ENCODE measurements around the gene CLCF1.

Gene CLCF1

DNA sequence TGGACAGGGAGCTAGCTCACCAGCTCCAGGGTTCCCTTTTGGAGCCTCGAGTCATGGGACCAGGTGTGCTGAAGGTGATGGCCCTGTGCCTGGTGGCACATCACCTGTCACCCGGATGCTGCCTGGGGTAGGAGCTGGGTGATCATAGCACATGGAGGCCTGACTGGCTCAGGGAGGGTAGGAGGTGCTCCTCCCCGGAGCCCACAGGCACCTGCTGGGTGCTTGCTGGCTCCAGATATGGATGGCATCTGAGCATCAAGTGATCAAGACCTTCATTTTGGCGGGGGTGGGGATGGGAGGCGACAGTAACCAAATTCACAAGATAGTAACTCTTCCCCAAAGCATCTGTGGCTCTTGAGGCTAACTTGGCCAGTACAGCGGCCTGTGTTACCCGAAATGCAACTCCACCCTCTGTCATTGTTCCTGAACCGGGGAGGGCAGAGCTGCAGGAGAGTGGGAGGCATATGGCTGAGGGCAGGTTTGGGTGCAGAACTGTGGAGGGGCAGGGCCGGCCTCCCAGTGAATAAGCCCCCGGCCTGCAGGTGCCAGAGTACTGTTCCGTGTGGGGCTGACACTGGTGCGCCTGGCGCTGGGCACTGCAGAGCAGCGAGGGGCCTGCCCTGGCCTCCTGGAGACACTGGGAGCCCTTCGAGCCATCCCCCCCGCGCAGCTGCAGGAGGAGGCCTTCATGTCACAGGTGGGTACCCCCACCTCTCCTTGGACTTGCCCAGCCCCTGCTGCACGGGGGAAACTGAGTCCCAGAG, 35.2 kb upstream of the CLCF1 start:
- no peak overlapping the region for H2BK15ac ChIP-seq (ENCODE audit: low read depth, poor library complexity, severe bottlenecking)
- no peaks in the 10 kb centered on the region for H3K9me3 ChIP-seq (ENCODE audit: control insufficient read depth, low read length)
- no peak for DNase-seq
- no peak overlapping the region for H3K27ac ChIP-seq (ENCODE audit: low read length, poor library complexity, severe bottlenecking)
- no peak overlapping the region for H3K14ac ChIP-seq (ENCODE audit: low read length in 2 of 2)
- no peak overlapping the region for H3K18ac ChIP-seq (ENCODE audit: low read depth in 1 of 2, low read length in 2 of 2)
- H2AK5ac ChIP-seq (ENCODE audit: low read length, severe bottlenecking) = no peak overlapping the region
- H3K79me1 ChIP-seq (replicated peaks; ENCODE audit: low read length, poor library complexity, severe bottlenecking) = no peaks in the 10 kb centered on the region
- no peak overlapping the region for H2BK120ac ChIP-seq (ENCODE audit: low read depth, low read length)
- no peak overlapping the region for H2AFZ ChIP-seq (ENCODE audit: low read depth, low read length)
- H3K9ac ChIP-seq (ENCODE audit: low read length) = no peak overlapping the region
- no peak overlapping the region for H2BK12ac ChIP-seq (ENCODE audit: low read length in 2 of 2)
- H3K4me2 ChIP-seq (ENCODE audit: low read length, poor library complexity, severe bottlenecking) = no peak overlapping the region
- H3K23ac ChIP-seq (ENCODE audit: low read length in 2 of 2) = no peak overlapping the region
- H3K4me3 ChIP-seq (ENCODE audit: insufficient read depth in 1 of 2, low read depth in 1 of 2, low read length in 2 of 2) = no peak overlapping the region
- 86% methylated on average over 18 of the region's 18 CpGs for WGBS
- no peak overlapping the region for H4K91ac ChIP-seq (ENCODE audit: low read length)
- H3K27me3 ChIP-seq (ENCODE audit: control insufficient read depth in 1 of 2, insufficient read depth in 1 of 2, low read length in 2 of 2) = peaks cover 38 to 77% of the 10 kb centered on the region in 2 experiments
- no peaks in the 10 kb centered on the region for H3K36me3 ChIP-seq (ENCODE audit: control insufficient read depth in 1 of 2, insufficient read depth in 2 of 2, low read depth in 1 of 2, low read length in 2 of 2)
- H4K8ac ChIP-seq (ENCODE audit: low read length) = no peak overlapping the region
- H2BK5ac ChIP-seq (ENCODE audit: low read depth, low read length, poor library complexity, severe bottlenecking) = no peak overlapping the region
- H3K4me1 ChIP-seq (ENCODE audit: control insufficient read depth, insufficient read depth, low read depth, low read length) = peaks cover 11% of the 10 kb centered on the region
- H3K4ac ChIP-seq (ENCODE audit: low read depth in 1 of 2, low read length in 2 of 2) = no peak overlapping the region

DNA sequence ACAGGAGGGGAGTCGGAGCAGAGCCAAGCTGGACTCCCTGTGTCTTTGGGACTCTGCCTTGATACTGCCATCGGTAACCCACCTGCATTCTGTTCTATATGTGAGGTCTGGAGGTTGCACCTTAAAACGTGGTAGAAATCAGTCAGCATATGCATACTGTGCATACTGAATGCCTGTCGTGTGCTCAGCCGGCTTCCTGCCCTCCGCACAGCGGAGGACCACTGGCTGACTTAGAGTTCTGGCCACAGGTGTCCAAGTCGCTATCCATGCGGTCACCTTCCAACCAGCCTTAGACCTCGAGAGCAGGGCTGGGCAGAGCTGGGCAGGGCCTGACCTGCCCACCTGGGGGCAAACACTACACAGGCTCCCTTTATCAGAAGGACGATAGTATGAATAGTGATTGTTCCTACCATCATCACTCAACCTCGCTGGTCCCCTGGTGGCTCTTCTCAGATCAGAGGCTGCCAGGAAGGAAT, 34.3 kb upstream of the CLCF1 start:
- Histone ChIP-seq H2BK120ac (ENCODE audit: low read depth, low read length) (no peak overlapping the region), H3K18ac (ENCODE audit: low read depth in 1 of 2, low read length in 2 of 2) (no peak overlapping the region), H3K27ac (ENCODE audit: low read length, poor library complexity, severe bottlenecking) (no peak overlapping the region), H3K4me3 (ENCODE audit: insufficient read depth in 1 of 2, low read depth in 1 of 2, low read length in 2 of 2) (no peak overlapping the region), H3K14ac (ENCODE audit: low read length in 2 of 2) (no peak overlapping the region), H2AFZ (ENCODE audit: low read depth, low read length) (no peak overlapping the region), H3K4me2 (ENCODE audit: low read length, poor library complexity, severe bottlenecking) (no peak overlapping the region), H3K27me3 (ENCODE audit: control insufficient read depth in 1 of 2, insufficient read depth in 1 of 2, low read length in 2 of 2) (peaks cover 31 to 68% of the 10 kb centered on the region in 2 experiments), H2BK5ac (ENCODE audit: low read depth, low read length, poor library complexity, severe bottlenecking) (no peak overlapping the region), H2AK5ac (ENCODE audit: low read length, severe bottlenecking) (no peak overlapping the region), H3K23ac (ENCODE audit: low read length in 2 of 2) (no peak overlapping the region), H2BK12ac (ENCODE audit: low read length in 2 of 2) (no peak overlapping the region), H3K79me1 (replicated peaks; ENCODE audit: low read length, poor library complexity, severe bottlenecking) (no peaks in the 10 kb centered on the region), H3K4me1 (ENCODE audit: control insufficient read depth, insufficient read depth, low read depth, low read length) (peaks cover 12% of the 10 kb centered on the region), H3K9ac (ENCODE audit: low read length) (no peak overlapping the region), H3K9me3 (ENCODE audit: control insufficient read depth, low read length) (no peaks in the 10 kb centered on the region), H4K91ac (ENCODE audit: low read length) (no peak overlapping the region), H2BK15ac (ENCODE audit: low read depth, poor library complexity, severe bottlenecking) (no peak overlapping the region), H3K4ac (ENCODE audit: low read depth in 1 of 2, low read length in 2 of 2) (no peak overlapping the region), H4K8ac (ENCODE audit: low read length) (no peak overlapping the region), H3K36me3 (ENCODE audit: control insufficient read depth in 1 of 2, insufficient read depth in 2 of 2, low read depth in 1 of 2, low read length in 2 of 2) (no peaks in the 10 kb centered on the region)
- DNase-seq = no peak
- 79% methylated on average over 12 of the region's 12 CpGs for WGBS

DNA sequence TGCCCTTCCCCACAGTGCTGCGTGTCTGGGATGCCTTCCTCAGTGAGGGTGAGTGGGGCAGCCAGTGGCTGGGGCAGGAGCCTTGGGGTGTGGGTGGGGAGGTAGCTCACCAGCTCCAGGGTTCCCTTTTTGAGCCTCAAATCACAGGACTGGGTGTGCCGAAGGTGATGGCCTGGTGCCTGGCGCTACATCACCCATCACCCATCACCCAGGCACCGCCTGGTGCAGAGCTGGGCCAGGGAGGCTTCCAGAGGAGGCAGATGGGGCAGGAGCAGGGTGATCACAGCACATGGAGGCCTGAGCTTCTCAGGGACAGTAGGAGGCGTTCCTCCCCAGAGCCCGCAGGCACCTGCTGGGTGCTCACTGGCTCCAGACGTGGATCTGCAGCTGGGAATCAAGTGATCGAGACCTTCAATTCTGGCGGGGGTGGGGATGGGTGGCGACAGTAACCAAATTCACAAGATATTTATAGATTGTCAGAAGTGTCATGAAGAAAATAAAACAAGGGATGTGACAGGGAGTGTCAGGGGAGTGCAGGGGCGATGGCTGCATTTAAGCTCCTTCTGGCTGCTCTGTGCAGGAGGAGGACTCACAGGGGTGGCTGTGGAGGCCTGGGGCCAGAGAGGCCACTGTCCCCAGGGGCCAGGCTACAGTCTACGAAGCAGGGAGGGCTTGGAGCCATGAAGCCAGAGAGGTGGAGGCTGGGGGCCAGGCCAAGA, 33.7 kb upstream of the CLCF1 start:
- H3K9me3 ChIP-seq (ENCODE audit: control insufficient read depth, low read length) = no peaks in the 10 kb centered on the region
- H2AK5ac ChIP-seq (ENCODE audit: low read length, severe bottlenecking) = no peak overlapping the region
- H3K4me2 ChIP-seq (ENCODE audit: low read length, poor library complexity, severe bottlenecking) = no peak overlapping the region
- H3K27me3 ChIP-seq (ENCODE audit: control insufficient read depth in 1 of 2, insufficient read depth in 1 of 2, low read length in 2 of 2) = peaks cover 25 to 62% of the 10 kb centered on the region in 2 experiments
- H4K8ac ChIP-seq (ENCODE audit: low read length) = no peak overlapping the region
- no peak overlapping the region for H3K4me3 ChIP-seq (ENCODE audit: insufficient read depth in 1 of 2, low read depth in 1 of 2, low read length in 2 of 2)
- no peak overlapping the region for H3K23ac ChIP-seq (ENCODE audit: low read length in 2 of 2)
- no peak overlapping the region for H3K9ac ChIP-seq (ENCODE audit: low read length)
- no peak overlapping the region for H3K4ac ChIP-seq (ENCODE audit: low read depth in 1 of 2, low read length in 2 of 2)
- H2BK15ac ChIP-seq (ENCODE audit: low read depth, poor library complexity, severe bottlenecking) = no peak overlapping the region
- no peaks in the 10 kb centered on the region for H3K36me3 ChIP-seq (ENCODE audit: control insufficient read depth in 1 of 2, insufficient read depth in 2 of 2, low read depth in 1 of 2, low read length in 2 of 2)
- WGBS = 70% methylated on average over 12 of the region's 12 CpGs
- peaks cover 10% of the 10 kb centered on the region for H3K4me1 ChIP-seq (ENCODE audit: control insufficient read depth, insufficient read depth, low read depth, low read length)
- no peak overlapping the region for H4K91ac ChIP-seq (ENCODE audit: low read length)
- H3K27ac ChIP-seq (ENCODE audit: low read length, poor library complexity, severe bottlenecking) = no peak overlapping the region
- no peak overlapping the region for H2BK12ac ChIP-seq (ENCODE audit: low read length in 2 of 2)
- H2BK5ac ChIP-seq (ENCODE audit: low read depth, low read length, poor library complexity, severe bottlenecking) = no peak overlapping the region
- no peak overlapping the region for H3K18ac ChIP-seq (ENCODE audit: low read depth in 1 of 2, low read length in 2 of 2)
- no peak overlapping the region for H2BK120ac ChIP-seq (ENCODE audit: low read depth, low read length)
- no peak overlapping the region for H2AFZ ChIP-seq (ENCODE audit: low read depth, low read length)
- H3K79me1 ChIP-seq (replicated peaks; ENCODE audit: low read length, poor library complexity, severe bottlenecking) = no peaks in the 10 kb centered on the region
- H3K14ac ChIP-seq (ENCODE audit: low read length in 2 of 2) = no peak overlapping the region
- DNase-seq = no peak

DNA sequence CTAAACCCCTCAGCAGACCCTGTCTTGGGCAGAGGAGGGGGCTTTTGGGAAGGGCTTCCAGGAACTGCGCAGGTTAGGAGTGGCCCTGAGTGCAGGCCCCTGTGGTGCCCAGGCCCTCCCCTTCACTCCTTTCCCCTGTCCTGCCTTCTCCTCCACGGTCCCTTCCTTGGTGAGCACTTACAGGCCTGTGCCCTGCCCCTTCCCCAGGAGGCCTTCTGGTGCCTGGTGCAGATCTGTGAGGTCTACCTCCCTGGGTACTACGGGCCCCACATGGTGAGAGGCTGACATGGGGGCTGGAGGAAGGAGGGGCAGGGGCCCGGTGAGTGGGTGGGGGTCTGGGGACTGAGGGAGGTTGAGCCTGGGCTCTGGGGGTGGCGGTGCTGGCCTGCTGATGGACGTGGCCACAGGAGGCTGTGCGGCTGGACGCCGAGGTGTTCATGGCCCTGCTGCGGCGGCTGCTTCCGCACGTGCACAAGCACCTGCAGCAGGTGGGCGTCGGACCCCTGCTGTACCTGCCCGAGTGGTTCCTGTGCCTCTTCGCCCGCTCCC, 33.1 kb upstream of the CLCF1 start:
- DNase-seq = no peak
- Histone ChIP-seq H3K79me1 (replicated peaks; ENCODE audit: low read length, poor library complexity, severe bottlenecking) (no peaks in the 10 kb centered on the region), H2BK5ac (ENCODE audit: low read depth, low read length, poor library complexity, severe bottlenecking) (no peak overlapping the region), H3K27me3 (ENCODE audit: control insufficient read depth in 1 of 2, insufficient read depth in 1 of 2, low read length in 2 of 2) (peaks cover 19 to 56% of the 10 kb centered on the region in 2 experiments), H3K4me1 (ENCODE audit: control insufficient read depth, insufficient read depth, low read depth, low read length) (peaks cover 11% of the 10 kb centered on the region), H3K9me3 (ENCODE audit: control insufficient read depth, low read length) (no peaks in the 10 kb centered on the region), H2BK120ac (ENCODE audit: low read depth, low read length) (no peak overlapping the region), H3K4ac (ENCODE audit: low read depth in 1 of 2, low read length in 2 of 2) (no peak overlapping the region), H3K9ac (ENCODE audit: low read length) (no peak overlapping the region), H3K4me3 (ENCODE audit: insufficient read depth in 1 of 2, low read depth in 1 of 2, low read length in 2 of 2) (no peak overlapping the region), H3K23ac (ENCODE audit: low read length in 2 of 2) (no peak overlapping the region), H3K27ac (ENCODE audit: low read length, poor library complexity, severe bottlenecking) (no peak overlapping the region), H3K14ac (ENCODE audit: low read length in 2 of 2) (no peak overlapping the region), H4K8ac (ENCODE audit: low read length) (no peak overlapping the region), H3K36me3 (ENCODE audit: control insufficient read depth in 1 of 2, insufficient read depth in 2 of 2, low read depth in 1 of 2, low read length in 2 of 2) (no peaks in the 10 kb centered on the region), H2BK15ac (ENCODE audit: low read depth, poor library complexity, severe bottlenecking) (no peak overlapping the region), H3K18ac (ENCODE audit: low read depth in 1 of 2, low read length in 2 of 2) (no peak overlapping the region), H2AK5ac (ENCODE audit: low read length, severe bottlenecking) (no peak overlapping the region), H4K91ac (ENCODE audit: low read length) (no peak overlapping the region), H2BK12ac (ENCODE audit: low read length in 2 of 2) (peak overlapping the region in 1 of 2 experiments; percentile 10), H3K4me2 (ENCODE audit: low read length, poor library complexity, severe bottlenecking) (no peak overlapping the region), H2AFZ (ENCODE audit: low read depth, low read length) (no peak overlapping the region)
- 84% methylated on average over 13 of the region's 18 CpGs for WGBS
